ENCODE data around the gene GHITM.
"Not testable (repeated sequence)": the region's sequence is repeated elsewhere in the genome, so short reads cannot be mapped to it uniquely, and the experiment has no call there.

The GHITM gene, protein sequence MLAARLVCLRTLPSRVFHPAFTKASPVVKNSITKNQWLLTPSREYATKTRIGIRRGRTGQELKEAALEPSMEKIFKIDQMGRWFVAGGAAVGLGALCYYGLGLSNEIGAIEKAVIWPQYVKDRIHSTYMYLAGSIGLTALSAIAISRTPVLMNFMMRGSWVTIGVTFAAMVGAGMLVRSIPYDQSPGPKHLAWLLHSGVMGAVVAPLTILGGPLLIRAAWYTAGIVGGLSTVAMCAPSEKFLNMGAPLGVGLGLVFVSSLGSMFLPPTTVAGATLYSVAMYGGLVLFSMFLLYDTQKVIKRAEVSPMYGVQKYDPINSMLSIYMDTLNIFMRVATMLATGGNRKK

DNA sequence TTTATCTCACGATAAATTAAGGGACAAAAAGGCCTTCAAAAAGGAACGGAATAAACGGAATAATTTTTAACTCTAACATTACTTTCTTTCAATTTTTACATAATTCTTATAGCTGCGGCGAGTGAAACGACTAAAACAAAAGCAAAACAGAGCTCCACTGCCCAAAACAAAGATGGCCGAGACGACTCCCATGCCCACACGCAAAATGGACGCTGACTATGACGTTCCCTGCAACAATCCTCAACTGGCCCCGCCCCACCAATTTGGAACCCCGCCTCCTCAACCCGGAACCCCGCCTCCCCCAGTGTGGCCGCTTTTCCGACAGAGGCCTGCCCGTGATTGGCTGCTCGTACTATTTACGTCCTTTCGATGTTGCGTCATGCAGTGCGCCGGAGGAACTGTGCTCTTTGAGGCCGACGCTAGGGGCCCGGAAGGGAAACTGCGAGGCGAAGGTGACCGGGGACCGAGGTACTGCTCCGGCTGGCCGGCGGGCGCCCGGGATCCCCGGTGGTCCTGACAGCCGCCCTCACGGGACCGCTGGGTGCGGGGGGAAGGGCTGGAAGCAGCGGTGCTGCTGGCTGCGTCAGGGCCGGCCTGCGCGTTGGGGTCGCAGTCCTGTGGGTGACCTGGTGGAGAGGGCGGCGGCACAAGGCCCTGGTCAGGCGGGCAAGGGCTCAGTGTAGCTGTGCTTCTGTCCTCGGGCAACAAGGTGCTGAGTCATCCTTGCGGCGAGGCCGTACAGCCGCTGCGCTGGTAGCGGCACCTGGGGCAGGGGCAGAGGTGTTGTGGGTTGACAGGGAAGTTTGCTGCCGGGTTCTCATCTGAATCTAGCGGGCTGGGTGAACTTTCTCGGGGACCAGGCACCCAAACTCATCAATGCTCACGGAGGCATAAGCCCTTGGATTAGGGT, at the start of gene GHITM:
TSS of gene GHITM (plus strand) at position 384 of the 910 bp plus-strand sequence. CDS start 1,992 bp downstream, outside the sequence.
- DNase-seq (ENCODE audit: low spot score) = peak; percentile 95

DNA sequence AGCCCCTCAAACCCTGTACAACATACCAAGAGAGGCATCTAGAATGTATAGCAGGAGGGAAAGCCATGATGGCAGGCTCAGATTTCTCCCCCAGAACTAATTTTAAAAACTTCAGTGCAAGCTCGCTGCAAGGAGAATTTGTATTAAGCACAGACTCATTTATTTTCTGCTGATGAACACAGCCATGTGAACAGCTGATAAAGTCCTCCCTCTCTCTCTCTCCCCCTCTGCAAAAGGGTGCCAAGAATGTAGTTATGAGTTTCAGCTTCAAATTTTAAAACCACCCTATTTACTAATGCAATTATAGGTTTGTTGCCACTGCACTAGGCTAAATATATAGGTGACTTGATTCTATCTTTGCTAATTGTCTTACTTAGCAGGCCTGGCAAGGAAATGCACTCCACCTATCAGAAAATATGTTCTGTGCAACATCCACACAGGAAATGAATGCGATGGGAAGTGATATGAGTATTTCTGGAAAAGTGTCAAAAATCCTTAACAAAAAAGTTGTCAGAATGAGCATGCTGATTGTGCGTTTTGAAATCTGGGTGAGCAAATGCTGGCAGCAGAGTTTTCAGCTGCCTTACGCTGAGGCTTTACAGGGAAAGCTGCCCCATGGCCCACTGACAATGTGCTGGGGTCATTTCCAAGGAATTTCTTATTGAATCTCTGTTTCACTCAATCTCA, 43.4 kb upstream of the GHITM start:
- no peak for DNase-seq (ENCODE audit: low spot score)

DNA sequence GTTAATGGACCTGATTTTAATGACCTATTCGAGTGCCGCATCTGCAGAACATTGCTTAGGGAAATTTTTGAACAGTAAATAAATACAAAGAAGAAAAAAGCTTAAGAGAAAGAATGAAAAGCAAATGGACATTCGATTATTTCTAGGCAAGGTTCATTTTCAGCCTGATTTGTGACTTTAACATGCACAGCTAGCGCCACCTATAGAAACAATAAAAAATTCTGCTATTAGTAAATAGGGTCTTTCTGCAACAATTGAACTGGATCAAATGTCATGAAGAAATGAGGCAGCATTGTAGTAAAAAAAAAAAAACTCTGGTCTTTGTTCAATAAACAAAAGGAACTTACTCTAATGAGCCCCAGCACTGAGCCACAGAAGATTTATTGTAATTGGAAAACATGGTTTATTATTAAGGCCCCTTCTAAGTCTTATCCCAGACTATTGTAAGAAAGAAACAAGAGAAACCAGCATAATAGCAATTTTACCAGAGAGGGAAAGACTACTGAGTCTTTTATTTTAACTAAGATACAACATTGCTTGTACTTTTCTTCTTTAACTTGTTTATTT, 41.4 kb upstream of the GHITM start:
- no peak for DNase-seq (ENCODE audit: low spot score)

DNA sequence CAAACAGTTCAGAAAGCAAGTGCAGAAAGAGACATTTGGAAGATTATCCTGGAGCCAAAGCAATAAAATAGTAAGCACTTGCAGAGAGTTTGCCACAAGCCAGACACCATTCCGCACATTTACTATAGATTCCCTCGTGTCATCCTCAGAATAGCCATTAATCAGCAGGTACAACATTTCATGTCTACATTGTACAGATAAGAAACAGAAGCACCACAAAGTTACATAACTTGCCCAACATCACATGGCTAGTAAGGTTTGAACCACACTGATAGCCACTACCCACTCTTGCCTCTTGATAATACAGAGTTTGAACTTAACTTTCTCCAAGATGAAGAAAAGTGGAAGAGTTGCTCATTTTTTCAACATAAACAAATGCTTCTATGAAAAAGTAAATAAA, 40.6 kb upstream of the GHITM start:
- DNase-seq (ENCODE audit: low spot score) = no peak

DNA sequence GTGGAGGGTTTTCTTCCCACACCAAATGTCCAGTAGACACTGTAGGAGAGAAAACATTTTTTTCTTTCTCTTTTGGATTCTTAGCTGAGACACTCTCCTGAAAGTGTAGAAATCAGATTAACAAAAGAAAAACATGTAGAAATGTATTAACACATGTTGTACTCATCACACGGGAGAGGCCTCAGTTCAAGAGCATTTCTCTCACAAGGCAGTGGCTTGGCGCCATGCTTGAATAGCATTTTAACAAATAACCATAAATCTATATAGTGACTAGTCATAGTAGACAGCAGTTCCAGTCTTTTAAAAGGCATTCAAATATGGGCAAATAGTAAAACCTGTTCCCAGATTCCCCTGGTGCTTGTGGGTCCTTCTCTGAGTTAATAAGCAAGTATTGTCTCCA, 38.3 kb upstream of the GHITM start:
- DNase-seq (ENCODE audit: low spot score) = no peak

DNA sequence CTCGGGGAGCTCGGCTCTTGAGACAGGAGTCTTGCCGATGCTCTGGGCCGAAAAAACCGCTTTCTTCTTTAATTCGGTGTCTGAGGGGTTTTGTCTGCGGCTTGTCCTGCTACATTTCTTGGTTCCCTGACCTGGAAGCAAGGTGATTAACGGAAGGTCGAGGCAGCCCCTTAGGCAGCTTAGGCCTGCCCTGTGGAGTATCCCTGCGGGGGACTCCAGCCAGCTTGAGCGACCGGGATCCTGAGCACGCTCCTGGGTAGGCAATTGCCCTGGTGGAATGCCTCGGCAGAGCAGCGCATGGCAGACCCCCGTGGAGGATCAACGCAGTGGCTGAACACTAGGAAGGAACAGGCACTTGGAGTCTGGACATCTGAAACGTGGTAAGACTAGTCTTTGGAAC, 30.5 kb upstream of the GHITM start:
- no peak for DNase-seq (ENCODE audit: low spot score)

DNA sequence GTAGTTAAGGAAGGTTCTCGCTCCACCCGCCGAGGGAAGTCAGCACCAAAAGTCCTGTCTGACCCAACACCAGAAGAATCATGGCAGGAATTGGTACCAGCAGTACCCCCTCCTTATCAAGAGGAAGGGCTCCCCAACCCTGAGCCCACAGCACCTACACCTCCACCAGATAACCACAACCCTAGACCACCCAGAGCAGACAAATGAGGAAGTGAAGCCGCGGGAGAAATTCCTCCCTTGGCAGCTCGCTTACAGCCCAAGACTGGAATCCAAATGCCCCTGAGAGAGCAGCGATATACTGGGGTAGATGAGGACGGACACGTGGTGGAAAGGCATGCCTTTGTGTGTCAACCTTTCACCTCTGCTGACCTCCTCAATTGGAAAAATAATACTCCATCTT, 29.5 kb upstream of the GHITM start:
- DNase-seq (ENCODE audit: low spot score) = not testable (repeated sequence)

DNA sequence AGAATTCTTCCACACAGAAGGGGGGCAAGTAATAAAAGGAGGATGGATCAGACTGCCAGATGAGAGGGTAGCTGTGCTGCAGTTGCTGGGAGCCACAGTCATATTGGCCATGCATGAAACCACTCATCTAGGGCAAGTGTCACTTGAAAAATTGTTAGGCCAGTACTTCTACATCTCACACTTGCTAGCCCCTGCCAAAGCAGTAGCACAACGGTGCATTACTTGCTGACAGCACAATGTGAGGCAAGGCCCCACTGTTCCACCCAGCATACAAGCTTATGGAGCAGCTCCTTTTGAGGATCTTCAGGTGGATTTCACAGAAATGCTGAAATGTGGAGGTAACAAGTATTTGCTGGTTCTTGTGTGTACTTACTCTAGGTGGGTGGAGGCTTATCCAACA, 25.8 kb upstream of the GHITM start:
- DNase-seq (ENCODE audit: low spot score) = not testable (repeated sequence)

DNA sequence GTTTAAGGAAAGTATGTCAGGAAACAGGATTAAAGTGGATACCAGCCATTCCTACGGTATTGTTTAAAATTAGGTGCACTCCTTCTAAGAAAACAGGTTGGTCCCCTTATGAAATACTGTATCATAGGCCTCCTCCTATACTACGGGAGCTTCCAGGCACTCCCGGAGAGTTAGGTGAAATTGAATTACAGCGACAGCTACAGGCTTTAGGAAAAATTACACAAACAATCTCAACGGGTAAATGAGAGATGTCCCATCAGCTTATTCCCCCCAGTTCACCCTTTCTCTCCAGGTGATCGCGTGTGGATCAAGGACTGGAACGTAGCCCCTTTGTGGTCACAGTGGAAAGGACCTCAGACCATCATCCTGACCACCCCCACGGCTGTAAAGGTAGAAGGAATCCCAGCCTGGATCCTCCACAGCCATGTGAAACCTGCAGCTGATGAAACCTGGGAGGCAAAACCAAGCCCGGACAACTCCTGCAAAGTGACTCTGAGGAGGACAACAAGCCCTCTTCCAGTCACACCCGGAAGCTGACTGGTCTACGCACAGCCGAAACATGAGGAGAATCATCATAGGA, 25.1 kb upstream of the GHITM start:
- no peak for DNase-seq (ENCODE audit: low spot score)

DNA sequence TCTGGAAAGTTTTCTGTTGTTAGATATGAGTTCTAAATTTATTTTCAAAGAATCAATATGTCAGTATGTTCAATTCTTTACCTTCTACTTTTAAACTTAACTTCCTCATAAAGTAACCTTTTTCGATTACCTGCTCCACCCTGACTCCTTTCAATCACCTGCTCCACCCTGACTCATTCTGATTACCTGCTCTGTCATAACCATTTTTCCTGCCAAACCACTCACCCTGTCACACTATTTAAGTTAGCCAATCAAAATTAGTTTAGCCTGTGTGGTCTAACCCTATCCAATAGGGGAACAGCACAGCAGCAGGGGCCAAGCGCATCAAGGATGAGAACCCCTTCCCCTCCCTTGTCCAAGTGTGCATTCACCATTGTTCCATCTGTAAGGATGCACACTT, 22.1 kb upstream of the GHITM start:
- DNase-seq (ENCODE audit: low spot score) = not testable (repeated sequence)

DNA sequence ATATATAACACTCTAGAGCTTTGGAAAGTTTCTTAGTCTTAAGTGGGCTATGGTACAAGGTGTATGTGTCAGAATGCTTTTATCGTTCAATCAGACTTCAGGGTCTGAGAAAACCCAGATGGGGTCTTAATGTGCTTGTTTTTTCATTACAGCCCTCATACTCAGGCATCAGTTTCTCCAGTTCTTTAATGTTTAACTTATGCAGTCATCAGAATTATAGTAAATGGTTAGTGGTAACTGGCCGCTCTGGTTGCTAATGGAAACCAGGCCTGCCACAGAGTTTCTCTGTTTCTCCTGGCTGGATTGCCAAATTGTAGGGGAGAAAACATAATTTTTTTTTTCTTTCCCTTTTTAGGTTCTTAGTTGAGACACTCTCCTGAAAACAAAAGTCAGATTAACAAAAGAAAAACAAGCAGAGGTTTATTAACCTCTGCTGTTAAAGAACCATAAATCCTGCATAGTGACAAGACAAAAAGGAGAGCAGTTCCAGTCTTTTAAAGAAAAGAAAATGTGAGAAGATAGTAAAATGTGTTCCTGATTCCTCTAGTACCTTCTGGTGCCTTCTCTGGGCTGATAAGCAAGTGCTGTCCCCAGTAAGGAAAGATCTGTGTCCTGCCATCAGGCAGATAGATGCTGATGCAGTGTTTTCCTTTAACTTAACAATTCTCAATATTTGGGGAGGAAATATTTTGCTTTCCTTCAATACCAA, 21.5 kb upstream of the GHITM start:
- no peak for DNase-seq (ENCODE audit: low spot score)

DNA sequence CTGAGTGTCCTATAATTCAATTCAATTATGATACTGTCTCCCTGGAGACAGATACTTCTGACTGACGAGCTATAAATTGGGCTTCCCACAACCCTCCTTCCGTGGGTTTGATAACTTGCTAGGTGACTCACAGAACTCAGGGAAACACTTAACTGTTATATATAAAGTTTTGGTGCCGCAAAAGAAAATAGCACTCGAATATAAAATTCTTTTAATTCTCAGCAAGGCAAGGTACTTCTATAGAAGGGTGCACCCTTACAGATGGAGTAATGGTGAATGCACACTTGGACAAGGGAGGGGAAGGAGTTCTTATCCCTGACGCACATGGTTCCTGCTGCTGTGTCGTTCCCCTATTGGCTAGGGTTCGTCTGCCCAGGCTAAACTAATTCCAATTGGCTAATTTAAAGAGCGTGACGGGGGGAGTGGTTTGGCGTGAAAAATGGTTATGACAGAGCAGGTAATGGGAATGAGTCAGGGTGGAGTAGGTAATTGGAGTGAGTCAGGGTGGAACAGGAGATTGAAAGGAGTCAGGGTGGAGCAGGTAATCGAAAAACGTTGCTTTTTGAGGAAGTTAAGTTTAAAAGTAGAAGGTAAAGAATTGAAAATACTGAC, 20.8 kb upstream of the GHITM start:
- no peak for DNase-seq (ENCODE audit: low spot score)

DNA sequence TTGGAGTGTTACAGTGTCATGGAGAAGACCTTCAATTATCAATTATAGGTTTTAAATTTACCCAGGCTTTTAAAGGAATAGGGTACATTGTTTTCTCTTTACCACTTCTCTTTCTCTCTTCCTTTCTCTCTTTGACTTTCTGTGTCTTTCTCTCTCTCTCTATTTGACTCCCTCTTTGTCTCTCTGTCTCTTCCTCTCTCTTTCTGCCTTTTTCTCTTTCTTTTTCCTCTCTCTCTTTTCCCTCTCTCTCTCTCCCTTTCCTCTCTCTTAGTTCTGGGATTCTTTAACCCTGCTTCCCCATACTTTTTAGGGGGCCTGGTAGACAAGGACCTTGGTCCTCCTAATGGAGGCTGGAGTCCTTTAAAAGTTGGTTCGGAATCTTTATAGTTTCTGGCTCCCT, 15.9 kb upstream of the GHITM start:
- DNase-seq (ENCODE audit: low spot score) = no peak

DNA sequence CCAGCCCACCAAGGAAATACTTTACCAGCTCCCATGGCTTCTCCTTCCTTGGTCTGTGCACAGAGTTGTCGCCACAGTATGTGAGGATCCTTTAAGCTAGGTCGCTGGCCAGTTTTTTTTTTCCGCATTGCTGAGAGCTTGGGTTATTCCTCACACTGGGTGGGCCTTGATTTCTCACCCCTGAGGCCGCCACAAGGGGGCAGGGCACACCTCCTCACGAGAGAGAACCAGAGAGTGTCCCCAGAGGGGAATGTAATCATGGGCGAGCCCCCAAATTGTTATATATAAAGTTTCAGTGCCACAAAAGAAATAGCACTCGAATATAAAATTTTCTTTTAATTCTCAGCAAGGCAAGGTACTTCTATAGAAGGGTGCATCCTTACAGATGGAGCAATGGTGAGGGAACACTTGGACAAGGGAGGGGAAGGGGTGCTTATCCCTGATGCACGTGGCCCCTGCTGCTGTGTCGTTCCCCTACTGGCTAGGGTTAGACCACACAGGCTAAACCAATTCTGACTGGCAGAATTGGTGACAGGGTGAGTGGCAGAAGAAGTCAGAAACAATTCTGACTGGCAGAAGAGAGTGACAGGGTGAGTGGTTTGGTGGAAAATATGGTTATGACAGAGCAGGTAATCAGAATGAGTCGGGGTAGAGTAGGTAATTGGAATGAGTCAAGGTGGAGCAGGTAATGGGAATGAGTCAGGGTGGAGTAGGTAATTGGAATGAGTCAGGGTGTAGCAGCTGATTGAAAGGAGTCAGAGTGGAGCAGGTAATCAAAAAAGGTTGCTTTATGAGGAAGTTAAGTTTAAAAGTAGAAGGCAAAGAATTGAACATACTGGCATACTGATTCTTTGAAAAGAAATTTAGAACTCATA, 13.2 kb upstream of the GHITM start:
- not testable (repeated sequence) for DNase-seq (ENCODE audit: low spot score)

DNA sequence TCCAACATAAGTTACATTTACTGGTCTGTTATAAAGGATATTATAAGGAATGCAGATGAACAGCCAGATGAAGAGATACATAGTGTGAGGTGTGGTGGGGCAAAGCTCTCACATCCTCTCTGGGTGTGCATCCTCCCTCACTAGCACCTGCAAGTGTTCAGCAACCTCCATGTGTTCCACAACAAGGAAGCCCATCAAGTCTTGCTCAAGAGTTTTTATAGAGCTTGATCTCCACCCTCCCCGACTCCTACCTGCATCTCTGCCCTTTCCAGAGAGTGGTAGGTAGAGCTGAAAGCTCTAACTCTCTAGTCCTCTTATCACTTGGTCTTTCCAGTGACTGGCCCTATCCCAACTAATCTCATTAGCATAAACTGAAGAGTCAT, 12.5 kb upstream of the GHITM start:
- DNase-seq (ENCODE audit: low spot score) = no peak

DNA sequence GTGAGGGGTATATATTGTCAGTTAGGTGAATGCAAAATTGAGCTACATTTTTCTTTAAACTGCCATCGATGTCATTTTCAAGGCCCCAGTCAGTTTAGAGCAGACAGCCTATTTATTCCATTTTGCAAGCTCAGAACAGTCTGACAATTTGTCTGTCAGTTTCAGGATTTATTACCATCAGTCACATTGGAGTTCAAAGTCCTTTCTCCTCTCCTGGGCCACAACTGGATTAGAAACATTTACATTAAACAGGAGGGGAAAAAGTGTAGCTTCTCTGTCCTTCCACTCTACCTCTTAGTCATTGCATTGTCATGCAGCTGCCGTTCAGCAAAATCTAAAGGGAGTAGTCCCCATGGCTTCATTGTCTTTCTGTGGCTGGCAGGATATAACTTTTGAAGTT, 3.5 kb upstream of the GHITM start:
- DNase-seq (ENCODE audit: low spot score) = no peak

DNA sequence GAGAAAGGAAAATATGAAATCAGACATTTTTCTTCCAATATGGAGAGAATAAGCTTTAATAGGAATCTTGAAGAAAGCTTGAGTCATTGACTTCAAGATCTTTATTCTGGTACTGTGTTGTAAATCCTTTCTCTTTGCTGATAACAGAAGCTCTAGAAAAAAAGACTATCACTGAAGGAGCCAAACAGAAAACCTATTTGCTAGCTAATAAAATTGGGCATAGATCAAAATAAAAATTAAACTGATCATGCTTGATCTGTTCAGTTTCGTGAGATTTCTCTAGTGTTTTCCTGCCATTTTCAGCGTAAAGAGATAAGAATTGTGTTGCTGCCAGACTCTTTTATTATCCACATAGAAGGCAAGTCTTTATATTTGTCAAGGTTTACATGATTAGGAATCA, 1.5 kb upstream of the GHITM start:
- DNase-seq (ENCODE audit: low spot score) = no peak

DNA sequence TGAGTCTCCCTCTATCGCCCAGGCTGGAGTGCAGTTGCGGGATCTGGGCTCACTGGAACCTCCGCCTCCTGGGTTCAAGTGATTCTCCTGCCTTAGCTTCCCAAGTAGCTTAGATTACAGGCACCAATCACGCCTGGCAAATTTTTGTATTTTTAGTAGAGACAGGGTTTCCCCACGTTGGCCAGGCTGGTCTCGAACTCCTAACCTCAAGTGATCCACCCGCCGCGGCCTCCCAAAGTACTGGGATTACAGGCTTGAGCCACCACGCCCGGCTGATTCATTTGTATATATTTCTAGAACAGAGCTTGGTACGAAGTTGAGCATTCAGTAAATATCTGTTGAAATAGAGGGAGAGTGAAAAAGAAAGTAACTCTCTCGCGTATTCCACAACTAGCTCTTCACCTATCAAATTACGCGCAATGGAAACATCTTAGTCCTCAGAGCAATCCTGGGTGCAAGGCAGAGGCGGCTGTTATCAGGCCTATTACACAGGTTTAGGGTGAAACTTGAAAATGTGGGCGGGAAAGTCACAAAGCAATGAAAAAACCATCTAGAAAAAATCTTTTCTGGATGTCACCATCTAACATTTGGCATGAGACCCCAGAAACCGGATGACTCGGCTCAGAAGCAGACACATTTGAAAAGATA, 707 bp upstream of the GHITM start:
- peak; percentile 8 for DNase-seq (ENCODE audit: low spot score)

DNA sequence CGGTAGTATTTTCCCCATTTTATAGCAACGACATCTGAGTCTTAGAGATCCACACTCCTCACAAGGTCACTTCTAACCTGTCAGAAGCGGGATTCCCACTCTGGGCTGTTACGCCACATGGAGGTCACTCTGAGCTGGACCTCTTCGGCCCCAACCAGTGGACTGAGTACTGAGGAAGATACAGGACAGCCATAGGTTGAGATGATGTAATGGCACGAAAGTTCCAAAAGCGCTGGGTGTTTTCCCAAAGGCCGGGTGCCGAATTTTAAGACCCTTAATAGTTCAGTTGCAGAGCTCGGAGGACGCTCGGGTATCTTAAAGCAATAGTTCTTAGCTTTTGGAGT, 699 bp downstream of the GHITM start:
- no peak for DNase-seq (ENCODE audit: low spot score)

DNA sequence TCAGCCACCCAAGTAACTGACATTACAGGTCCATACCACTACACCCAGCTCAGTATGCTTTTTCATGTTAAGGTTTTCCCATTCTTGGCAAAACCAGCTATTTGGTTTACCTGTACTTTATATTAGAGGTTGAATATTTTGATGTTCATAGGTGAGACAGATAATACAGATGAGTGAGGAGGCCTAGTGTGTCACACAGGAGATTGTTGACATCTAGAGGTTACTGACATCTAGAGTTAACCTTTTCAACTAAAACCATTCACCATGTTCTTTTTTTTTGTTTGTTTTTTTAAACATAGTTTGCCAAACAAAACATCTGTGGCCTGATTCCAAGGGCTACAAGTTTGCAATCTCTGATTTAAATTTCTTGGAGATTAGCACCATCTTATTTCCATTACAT, 8.0 kb downstream of the GHITM start:
- DNase-seq (ENCODE audit: low spot score) = no peak
